ENCODE measurements around the gene FBRSL1.

The FBRSL1 gene

DNA sequence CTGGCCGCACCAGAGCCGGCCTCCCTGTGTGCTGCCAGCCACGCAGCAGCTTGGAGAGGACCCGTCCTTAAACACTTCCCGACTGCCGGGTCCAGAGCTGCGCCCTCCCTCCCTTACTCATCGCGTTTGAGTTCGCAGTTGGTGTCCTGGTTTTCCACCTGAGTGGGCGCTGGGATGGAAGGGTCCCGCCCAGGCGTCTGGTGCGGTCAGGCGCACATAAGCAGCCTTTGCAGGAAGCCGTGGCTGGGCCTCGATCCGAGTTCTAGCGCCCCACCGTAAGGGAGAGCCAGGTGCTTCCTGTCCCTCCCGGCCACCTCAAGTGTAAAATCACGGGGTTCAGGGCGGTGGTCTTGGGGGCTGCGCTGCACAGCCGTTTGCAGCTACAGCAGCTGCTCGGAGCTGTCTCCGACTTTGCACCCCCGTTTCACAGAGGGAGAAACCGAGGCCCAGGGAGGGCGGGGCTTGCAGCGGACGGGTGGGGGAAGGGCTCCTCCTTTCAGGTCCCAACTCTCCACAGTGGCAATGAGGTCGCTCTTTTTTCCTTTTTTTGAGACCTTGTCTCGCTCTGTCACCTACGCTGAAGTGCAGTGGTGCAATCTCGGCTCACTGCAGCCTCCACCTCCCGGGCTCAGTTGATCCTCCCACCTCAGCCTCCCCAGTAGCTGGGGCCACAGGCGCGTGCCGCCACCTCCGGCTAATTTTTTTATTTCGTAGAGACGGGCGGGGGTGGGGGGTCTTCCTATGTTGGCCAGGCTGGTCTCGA, 69.1 kb downstream of the FBRSL1 start:
- DNase-seq (ENCODE audit: low read depth), result no peak

DNA sequence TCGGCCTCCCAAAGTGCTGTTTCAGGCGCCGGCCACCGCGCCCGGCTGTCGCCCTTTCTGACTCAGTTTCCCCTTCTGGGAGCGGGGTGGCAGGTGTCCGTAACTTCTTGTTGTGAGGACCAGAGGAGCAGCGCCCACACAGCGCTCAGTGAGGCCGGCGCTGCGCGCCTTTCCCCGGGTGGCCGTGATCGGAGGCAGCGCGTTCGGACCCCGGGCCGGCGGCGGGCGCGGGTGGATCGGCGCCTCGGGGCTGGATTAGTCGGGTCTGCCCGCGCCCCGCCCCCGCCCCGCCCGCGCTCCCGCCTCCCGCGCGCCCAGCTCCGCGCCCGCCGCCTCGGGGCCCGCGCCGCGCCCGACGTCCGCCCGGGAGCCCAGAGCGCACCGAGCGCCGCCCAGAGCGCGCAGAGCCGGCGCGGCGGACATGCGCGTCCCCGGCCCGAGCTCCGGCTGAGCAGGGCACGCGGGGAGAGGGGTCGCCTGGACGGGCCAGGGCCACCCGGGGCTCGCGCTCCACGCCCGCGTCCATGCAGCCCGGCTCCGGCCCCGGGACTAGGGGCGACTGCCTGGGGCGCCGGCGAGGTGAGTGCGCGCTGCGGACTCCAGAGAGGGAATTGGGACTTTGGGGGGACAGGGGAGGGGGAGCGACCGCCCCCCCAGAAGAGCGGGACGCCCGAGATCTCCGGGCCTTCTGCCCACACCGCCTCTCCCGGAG, 69.9 kb downstream of the FBRSL1 start:
- no peak for DNase-seq (ENCODE audit: low read depth)

DNA sequence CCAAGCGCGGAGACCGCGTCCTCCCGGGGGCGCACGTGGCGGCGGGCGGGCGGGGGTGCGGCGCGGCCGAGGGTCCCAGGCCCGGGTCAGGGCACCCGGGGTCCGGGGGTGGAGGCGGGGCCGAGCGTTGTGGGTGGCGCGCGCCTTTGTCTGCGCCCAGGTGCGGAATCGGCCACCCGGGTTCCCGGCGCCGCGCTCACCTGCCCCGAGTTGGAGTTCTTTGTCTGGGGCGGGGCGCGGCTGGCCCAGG, 70.3 kb downstream of the FBRSL1 start:
- DNase-seq (ENCODE audit: low read depth), result no peak

DNA sequence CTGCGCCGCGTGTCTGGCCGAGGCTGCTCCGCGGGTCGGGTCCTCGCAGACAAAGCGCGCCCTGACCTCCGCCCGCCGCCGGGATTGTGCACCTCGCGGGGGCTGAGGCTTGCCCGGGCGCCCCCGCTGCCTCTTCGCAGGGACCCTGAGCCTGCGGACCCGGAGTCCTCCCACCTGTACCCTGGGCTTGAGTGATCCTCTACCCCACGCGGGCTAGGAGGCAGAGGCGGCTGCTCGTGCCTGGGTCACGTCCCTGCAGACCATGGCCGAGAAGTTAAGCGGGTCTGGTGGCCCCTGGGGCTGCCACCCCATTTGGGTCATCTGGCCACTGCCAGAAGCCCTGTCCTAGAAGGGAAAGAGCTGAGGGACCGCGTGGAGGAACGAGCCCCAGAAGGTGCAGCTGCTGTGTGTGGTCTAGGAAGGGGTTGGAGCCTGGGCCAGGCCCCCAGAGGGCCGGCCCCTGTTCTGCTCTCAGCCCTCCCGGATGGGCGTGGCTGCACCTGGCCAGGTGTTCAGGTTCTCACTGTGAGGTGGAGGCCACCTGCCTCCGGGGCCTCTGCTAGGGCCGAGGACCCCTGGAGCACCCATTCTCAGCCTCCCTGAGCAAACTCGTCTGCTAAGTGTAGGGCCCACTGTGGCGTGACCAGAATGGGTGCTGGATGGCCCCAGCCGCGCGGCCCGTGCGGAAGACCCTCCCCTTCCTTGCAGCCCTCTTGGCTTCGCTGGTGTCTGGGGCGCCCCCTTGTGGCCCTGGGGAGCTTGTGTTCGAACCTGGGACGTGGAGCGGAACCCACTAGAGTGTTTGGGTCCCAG, 70.9 kb downstream of the FBRSL1 start:
- DNase-seq (ENCODE audit: low read depth), result no peak
